H1 (cell line): ENCODE results near the gene LRRN1. TPM values are rescaled to one million over a fixed set of nuclear protein-coding genes. Genes with fewer than 3 reads are reported as not detected.

ENCODE experiments used
- CTCF ChIA-PET: fragments of 300-600 bp; sonication (Branson Sonifier 250); formaldehyde crosslinking; loops from one replicate; lab custom pipeline; 2021; ENCODE audit not compliant: partially characterized antibody; lab: Charles Lee
- POLR2A ChIA-PET: fragments of 300-600 bp; sonication (Branson Sonifier 250); formaldehyde crosslinking; loops from one replicate; lab custom pipeline; 2021; ENCODE audit warnings: inconsistent platforms; ENCODE audit not compliant: partially characterized antibody; lab: Charles Lee
- DNase-seq, 2 experiments: peaks; one replicate each; pipeline versions ENCODE4 v3.0.0 to v3.0.0-alpha.2; 2010 to 2022; ENCODE audit warnings: low spot score in 2 of 2, low read depth in 1 of 2, mixed read lengths in 1 of 2
- FAIRE-seq: peaks from 2 replicates; lab custom pipeline; 2011; peaks lifted over from hg19 to GRCh38; lab: Jason Lieb, UNC
- H2AFZ ChIP-seq: 2 replicates; pipeline ENCODE4 v1.8.1; 2012; ENCODE audit warnings: low read length, inconsistent platforms
- H2AK5ac ChIP-seq: 2 replicates; pipeline ENCODE4 v1.6.1; 2013; ENCODE audit warnings: low read depth, low read length
- H2BK120ac ChIP-seq: replicated peaks from 2 replicates; pipeline ENCODE3; 2013; ENCODE audit warnings: low read depth, low read length, inconsistent platforms
- H2BK12ac ChIP-seq: 2 replicates; pipeline ENCODE4 v1.6.1; 2013; ENCODE audit warnings: low read depth, low read length
- H2BK15ac ChIP-seq: 2 replicates; pipeline ENCODE4 v1.6.1; 2013; ENCODE audit warnings: low read length
- H2BK20ac ChIP-seq: 2 replicates; pipeline ENCODE4 v1.6.1; 2013; ENCODE audit warnings: low read length
- H2BK5ac ChIP-seq: 2 replicates; pipeline ENCODE4 v1.6.1; 2013; ENCODE audit warnings: low read depth, low read length
- H3K14ac ChIP-seq: 2 replicates; pipeline ENCODE4 v1.6.1; 2013; ENCODE audit warnings: inconsistent platforms; ENCODE audit not compliant: insufficient read length
- H3K18ac ChIP-seq: 2 replicates; pipeline ENCODE4 v1.6.1; 2013; ENCODE audit warnings: low read length; ENCODE audit errors: extremely low read depth
- H3K23ac ChIP-seq: 2 replicates; pipeline ENCODE4 v1.6.1; 2013; ENCODE audit warnings: inconsistent platforms; ENCODE audit not compliant: insufficient read length
- H3K23me2 ChIP-seq: 2 replicates; pipeline ENCODE4 v1.6.1; 2013; ENCODE audit warnings: low read depth, low read length
- H3K27ac ChIP-seq: 2 replicates; pipeline ENCODE4 v1.6.1; 2011; ENCODE audit warnings: low read depth, low read length, inconsistent platforms
- H3K27me3 ChIP-seq, 4 experiments: replicated peaks in 1 of 4; 1 replicate in 1 of 4; 2 replicates in 3 of 4; pipeline versions ENCODE4 v1.6.1 to v1.8.1; 2011 to 2013; ENCODE audit warnings: low read length in 3 of 4, mild to moderate bottlenecking in 3 of 4, inconsistent platforms in 2 of 4, mixed read lengths in 2 of 4, moderate library complexity in 1 of 4; ENCODE audit not compliant: control insufficient read depth in 3 of 4, insufficient read depth in 3 of 4; ENCODE audit errors: extremely low read depth in 1 of 4
- H3K36me3 ChIP-seq, 4 experiments: 2 replicates each; pipeline versions ENCODE4 v1.6.1 to v1.8.1; 2011 to 2013; ENCODE audit warnings: mild to moderate bottlenecking in 4 of 4, low read length in 3 of 4, moderate library complexity in 2 of 4, control low read depth in 1 of 4, inconsistent platforms in 1 of 4; ENCODE audit not compliant: insufficient read depth in 4 of 4, control insufficient read depth in 2 of 4
- H3K4ac ChIP-seq: replicated peaks from 2 replicates; pipeline ENCODE3; 2013; ENCODE audit warnings: low read length, low read depth, mixed read lengths, inconsistent platforms; ENCODE audit not compliant: insufficient read length
- H3K4me1 ChIP-seq, 4 experiments: replicated peaks in 1 of 4; 1 replicate in 1 of 4; 2 replicates in 3 of 4; pipeline versions ENCODE4 v1.6.1 to v1.8.1; 2011 to 2013; ENCODE audit warnings: low read length in 3 of 4, inconsistent platforms in 2 of 4, mixed read lengths in 1 of 4; ENCODE audit not compliant: insufficient read depth in 4 of 4, control insufficient read depth in 3 of 4
- H3K4me2 ChIP-seq, 2 experiments: 2 replicates each; pipeline versions ENCODE4 v1.6.1 to v1.8.1; 2011 to 2013; ENCODE audit warnings: low read depth in 2 of 2, low read length in 2 of 2, control low read depth in 1 of 2, inconsistent platforms in 1 of 2, mild to moderate bottlenecking in 1 of 2; ENCODE audit not compliant: insufficient read depth in 1 of 2
- H3K4me3 ChIP-seq, 4 experiments: fragments of 200-600, 300-600 bp in 1 of 4; sonication (generic), shearing (Covaris generic), sonication (Bioruptor Twin) in 1 of 4; 2 replicates each; pipeline versions ENCODE4 v1.5.1 to v1.8.1; 2011 to 2016; ENCODE audit warnings: low read length in 4 of 4, low read depth in 3 of 4, control low read depth in 2 of 4, inconsistent platforms in 2 of 4, mild to moderate bottlenecking in 2 of 4, mixed read lengths in 1 of 4, moderate library complexity in 1 of 4; ENCODE audit not compliant: insufficient read depth in 2 of 4; ENCODE audit errors: extremely low read depth in 1 of 4
- H3K56ac ChIP-seq: replicated peaks from 2 replicates; pipeline ENCODE3; 2013; ENCODE audit warnings: low read depth, mild to moderate bottlenecking, mixed read lengths, low read length, inconsistent platforms; ENCODE audit not compliant: insufficient read length
- H3K79me1 ChIP-seq: 2 replicates; pipeline ENCODE4 v1.6.1; 2013; ENCODE audit warnings: low read depth, low read length, control low read depth
- H3K79me2 ChIP-seq, 2 experiments: 2 replicates each; pipeline versions ENCODE4 v1.6.1 to v1.8.1; 2012 to 2013; ENCODE audit warnings: low read length in 2 of 2, mild to moderate bottlenecking in 2 of 2, inconsistent platforms in 1 of 2; ENCODE audit not compliant: insufficient read depth in 2 of 2, control insufficient read depth in 1 of 2
- H3K9ac ChIP-seq, 4 experiments: replicated peaks in 1 of 4; 1 replicate in 1 of 4; 2 replicates in 3 of 4; pipeline versions ENCODE4 v1.6.1 to v1.8.1; 2011 to 2013; ENCODE audit warnings: low read depth in 3 of 4, low read length in 3 of 4, control low read depth in 2 of 4, mild to moderate bottlenecking in 2 of 4, moderate library complexity in 2 of 4, inconsistent platforms in 1 of 4; ENCODE audit errors: extremely low read depth in 1 of 4
- H3K9me3 ChIP-seq, 2 experiments: 2 replicates each; pipeline versions ENCODE4 v1.6.1 to v1.8.1; 2012 to 2013; ENCODE audit warnings: mild to moderate bottlenecking in 2 of 2, moderate library complexity in 2 of 2, control low read depth in 1 of 2, inconsistent platforms in 1 of 2, low read depth in 1 of 2, low read length in 1 of 2, mixed read lengths in 1 of 2; ENCODE audit not compliant: insufficient read depth in 2 of 2
- H4K20me1 ChIP-seq, 2 experiments: replicated peaks in 1 of 2; 2 replicates each; pipeline versions ENCODE3 to v1.8.1; 2011 to 2013; ENCODE audit warnings: inconsistent platforms in 2 of 2, low read length in 2 of 2, mild to moderate bottlenecking in 1 of 2; ENCODE audit not compliant: insufficient read depth in 2 of 2, control insufficient read depth in 1 of 2
- H4K5ac ChIP-seq: 2 replicates; pipeline ENCODE4 v1.6.1; 2013; ENCODE audit warnings: low read length, low read depth, mixed read lengths, inconsistent platforms; ENCODE audit not compliant: insufficient read length
- H4K8ac ChIP-seq: 2 replicates; pipeline ENCODE4 v1.8.0; 2013; ENCODE audit warnings: mild to moderate bottlenecking, moderate library complexity, low read length, inconsistent platforms; ENCODE audit not compliant: insufficient read depth; ENCODE audit errors: extremely low read depth
- H4K91ac ChIP-seq: replicated peaks from 2 replicates; pipeline ENCODE3; 2013; ENCODE audit warnings: low read length, mixed read lengths, inconsistent platforms; ENCODE audit not compliant: insufficient read length
- EP300 ChIP-seq, 2 experiments: IDR thresholded peaks; 1 replicate in 1 of 2; 2 replicates in 1 of 2; pipeline ENCODE4 v1.6.1; 2011 to 2012; ENCODE audit warnings: low read depth in 2 of 2, low read length in 2 of 2, mild to moderate bottlenecking in 2 of 2, borderline replicate concordance in 1 of 2, inconsistent platforms in 1 of 2, moderate library complexity in 1 of 2
- GTF2F1 ChIP-seq: IDR thresholded peaks from 2 replicates; pipeline ENCODE4 v1.6.1; 2012; ENCODE audit warnings: low read depth, low read length, improper control_type of control experiment, borderline replicate concordance
- JUN ChIP-seq: IDR thresholded peaks from 2 replicates; pipeline ENCODE4 v1.6.1; 2011; ENCODE audit warnings: low read depth, mild to moderate bottlenecking, improper control_type of control experiment, low read length
- POLR2AphosphoS5 ChIP-seq: IDR thresholded peaks from 2 replicates; pipeline ENCODE4 v1.6.1; 2011; ENCODE audit warnings: low read depth, low read length
- RFX5 ChIP-seq: IDR thresholded peaks from 2 replicates; pipeline ENCODE4 v1.6.1; 2011; ENCODE audit warnings: low read depth, low read length, improper control_type of control experiment, borderline replicate concordance
- RXRA ChIP-seq: IDR thresholded peaks from 2 replicates; pipeline ENCODE4 v1.6.1; 2011; ENCODE audit warnings: low read depth, mild to moderate bottlenecking, low read length, moderate library complexity; ENCODE audit not compliant: insufficient read depth
- SIN3A ChIP-seq, 2 experiments: IDR thresholded peaks in 1 of 2; conservative IDR thresholded peaks in 1 of 2; 2 replicates each; pipeline ENCODE4 v1.6.1; 2011 to 2012; ENCODE audit warnings: low read length in 2 of 2, improper control_type of control experiment in 1 of 2, low read depth in 1 of 2, mild to moderate bottlenecking in 1 of 2
- SIRT6 ChIP-seq: IDR thresholded peaks from one replicate; pipeline ENCODE4 v1.7.1; 2012; ENCODE audit warnings: low read length, inconsistent platforms
- SP2 ChIP-seq: IDR thresholded peaks from 2 replicates; pipeline ENCODE4 v1.6.1; 2012; ENCODE audit warnings: mild to moderate bottlenecking, low read length, inconsistent platforms
- SUZ12 ChIP-seq: fragments of 200-600 bp; sonication (generic); IDR thresholded peaks from 2 replicates; pipeline ENCODE4 v1.6.1; 2012; ENCODE audit warnings: mild to moderate bottlenecking, inconsistent platforms, low read length, moderate library complexity, mixed read lengths
- TCF12 ChIP-seq: IDR thresholded peaks from 2 replicates; pipeline ENCODE4 v1.6.1; 2011; ENCODE audit warnings: low read depth, mild to moderate bottlenecking, low read length
- WGBS, 2 experiments: shearing (Covaris generic) in 1 of 2; methylation state at CpG; one replicate each; pipeline versions ENCODE4 v1.1.6 to v1.1.7; 2013 to 2015; ENCODE audit warnings: low lambda C conversion rate in 2 of 2, mixed read lengths in 2 of 2, inconsistent platforms in 1 of 2, low coverage in 1 of 2, missing lambda C conversion rate in 1 of 2; ENCODE audit not compliant: insufficient replicate concordance in 2 of 2, insufficient coverage in 1 of 2, insufficient read length in 1 of 2; ENCODE audit errors: extremely low coverage in 1 of 2, missing lambda C conversion rate in 1 of 2; 5-methylcytosine and 5-hydroxymethylcytosine counted together
- polyA plus RNA-seq, 7 experiments: library from polyadenylated mRNA; depleted of rRNA in 3 of 7; stranded (reverse) in 5 of 7; unstranded in 2 of 7; fragments of >200 nt in 5 of 7; fragments of 200-250 nt in 2 of 7; gene quantifications; 1 replicate in 5 of 7; 2 replicates in 1 of 7; 4 replicates in 1 of 7; pipeline versions ENCODE4 v1.2.1 to v1.2.3, GENCODE V29; 2011 to 2013; ENCODE audit warnings: missing spikeins in 2 of 7, mixed read lengths in 2 of 7
- total RNA-seq: library from RNA; stranded (reverse); fragmentation: NEBNext Ultra II Directional; extraction: Animal tissue kit (Norgen Biotek cat#: 25700); gene quantifications from 2 replicates; pipeline ENCODE4 v1.2.1, GENCODE V29; 2021
- TF ChIP-seq, protein P1 (sequence below): IDR thresholded peaks from 2 replicates; pipeline ENCODE4 v1.6.1; 2012; ENCODE audit warnings: low read length, inconsistent platforms

LRRN1 gene
- total and polyA plus RNA-seq, 2 of the 8 experiments (the other 6 are each of a cell fraction or from before 2014, with no cell fraction given): 159 to 199 TPM

DNA sequence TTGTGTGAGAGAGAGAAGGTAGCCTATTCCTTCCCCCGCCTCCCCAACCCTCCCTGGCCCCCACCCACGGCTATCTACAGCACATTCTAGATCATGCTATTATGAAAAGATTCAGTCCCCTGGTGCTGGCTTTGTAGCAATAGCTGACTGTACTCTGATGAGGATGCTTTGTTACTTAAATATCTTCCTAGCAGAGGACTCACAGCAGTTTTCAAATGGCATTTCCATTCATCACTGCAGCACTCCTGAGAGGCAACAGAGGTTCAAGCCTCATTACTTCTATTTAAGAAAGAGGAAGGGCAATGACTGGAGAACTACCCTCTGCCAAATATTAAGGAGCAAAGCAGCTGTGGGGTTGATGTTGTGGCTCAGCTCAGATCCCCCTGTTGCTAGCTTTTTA lies 61.0 kb downstream of the LRRN1 start:
- no peak overlapping the region for H2BK120ac ChIP-seq
- no peaks in the 10 kb centered on the region for H3K79me2 ChIP-seq
- H3K4ac ChIP-seq: no peak overlapping the region
- no peak overlapping the region for H4K8ac ChIP-seq
- no peak overlapping the region for H4K5ac ChIP-seq
- H3K18ac ChIP-seq: no peak overlapping the region
- H3K9ac ChIP-seq: no peak overlapping the region
- H3K4me2 ChIP-seq: no peak overlapping the region
- no peak for TF ChIP-seq TCF12
- no peak for TF ChIP-seq EP300 (IDR thresholded peaks at IDR 0.05; ENCODE audit: borderline replicate concordance in 1 of 2, low read depth in 2 of 2, low read length in 2 of 2)
- no peak for TF ChIP-seq RFX5
- TF ChIP-seq SP2: no peak
- TF ChIP-seq JUN: no peak
- no peak for TF ChIP-seq SIRT6
- TF ChIP-seq POLR2AphosphoS5: no peak
- no peak for TF ChIP-seq SIN3A (conservative IDR thresholded peaks at IDR 0.05 in 1 of 2, IDR thresholded peaks at IDR 0.05 in 1 of 2; ENCODE audit: low read depth in 1 of 2, low read length in 2 of 2)
- TF ChIP-seq SUZ12: no peak
- no peak for TF ChIP-seq RXRA
- TF ChIP-seq GTF2F1: no peak
- TF ChIP-seq, protein P1, sequence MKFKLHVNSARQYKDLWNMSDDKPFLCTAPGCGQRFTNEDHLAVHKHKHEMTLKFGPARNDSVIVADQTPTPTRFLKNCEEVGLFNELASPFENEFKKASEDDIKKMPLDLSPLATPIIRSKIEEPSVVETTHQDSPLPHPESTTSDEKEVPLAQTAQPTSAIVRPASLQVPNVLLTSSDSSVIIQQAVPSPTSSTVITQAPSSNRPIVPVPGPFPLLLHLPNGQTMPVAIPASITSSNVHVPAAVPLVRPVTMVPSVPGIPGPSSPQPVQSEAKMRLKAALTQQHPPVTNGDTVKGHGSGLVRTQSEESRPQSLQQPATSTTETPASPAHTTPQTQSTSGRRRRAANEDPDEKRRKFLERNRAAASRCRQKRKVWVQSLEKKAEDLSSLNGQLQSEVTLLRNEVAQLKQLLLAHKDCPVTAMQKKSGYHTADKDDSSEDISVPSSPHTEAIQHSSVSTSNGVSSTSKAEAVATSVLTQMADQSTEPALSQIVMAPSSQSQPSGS: no peak
- H3K9me3 ChIP-seq: no peaks in the 10 kb centered on the region
- no peak overlapping the region for H2BK5ac ChIP-seq
- H2BK15ac ChIP-seq: no peak overlapping the region
- H3K23ac ChIP-seq: no peak overlapping the region
- H2BK12ac ChIP-seq: no peak overlapping the region
- no peak overlapping the region for H3K14ac ChIP-seq
- H4K91ac ChIP-seq: no peak overlapping the region
- ChIA-PET CTCF (no interaction called here), POLR2A (interaction anchor here (0.6 kb wide), 1 partner anchor 414 kb away, joined by 3 read pairs; no protein-coding TSS in a partner anchor)
- H3K36me3 ChIP-seq: no peaks in the 10 kb centered on the region
- no peak overlapping the region for H3K4me3 ChIP-seq
- no peaks in the 10 kb centered on the region for H3K79me1 ChIP-seq
- 83% methylated on average over 2 of the region's 2 CpGs; no CpG with 5 or more reads in 1 of the 2 experiments for WGBS, 2 experiments
- no peak overlapping the region for H2BK20ac ChIP-seq
- H2AK5ac ChIP-seq: no peak overlapping the region
- DNase-seq: no peak
- no peaks in the 10 kb centered on the region for H3K4me1 ChIP-seq
- H3K27ac ChIP-seq: no peak overlapping the region
- H2AFZ ChIP-seq: no peak overlapping the region
- FAIRE-seq: no peak
- no peak overlapping the region for H3K56ac ChIP-seq
- peaks cover 0 to 2% of the 10 kb centered on the region in 2 experiments for H4K20me1 ChIP-seq
- no peaks in the 10 kb centered on the region for H3K27me3 ChIP-seq
- no peaks in the 10 kb centered on the region for H3K23me2 ChIP-seq
